Activated naive CD4-positive, alpha-beta T cell treated with anti-CD3 and anti-CD28 coated beads, Interleukin-2, amount 50 U/mL, for 16 hours (primary cell): ENCODE data around the gene GSS.

Experiments used
- DNase-seq: peaks from one replicate; pipeline ENCODE4 v3.0.0-alpha.2; 2020

GSS gene

DNA sequence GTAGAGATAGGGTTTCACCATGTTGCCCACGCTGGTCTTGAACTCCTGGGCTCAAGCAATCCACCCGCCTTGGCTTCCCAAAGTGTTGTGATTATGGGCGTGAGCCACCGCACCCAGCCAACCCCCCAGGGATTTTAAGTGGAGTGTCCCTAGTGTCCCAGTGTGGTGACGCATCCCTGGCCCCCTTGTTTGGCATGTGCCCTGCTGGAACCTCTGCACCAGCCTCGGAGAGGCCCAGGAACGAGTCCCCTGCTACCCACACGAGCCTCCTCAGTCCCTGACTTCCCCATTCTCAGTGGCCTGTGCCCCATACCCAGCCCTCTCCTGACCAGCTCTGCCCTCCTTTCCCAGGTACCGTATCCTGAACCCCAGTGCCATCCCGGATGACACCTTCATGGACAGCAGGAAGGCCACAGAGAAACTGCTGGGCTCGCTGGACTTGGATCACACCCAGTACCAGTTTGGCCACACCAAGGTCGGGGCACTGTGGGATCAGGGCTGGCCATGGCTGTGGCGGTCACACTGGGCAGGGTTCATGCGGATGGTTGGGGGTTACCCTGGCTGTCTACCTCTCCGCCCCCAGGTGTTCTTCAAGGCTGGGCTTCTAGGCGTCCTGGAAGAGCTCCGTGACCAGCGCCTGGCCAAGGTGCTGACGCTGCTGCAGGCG is 37.3 kb upstream of the GSS start:
- no peak for DNase-seq

DNA sequence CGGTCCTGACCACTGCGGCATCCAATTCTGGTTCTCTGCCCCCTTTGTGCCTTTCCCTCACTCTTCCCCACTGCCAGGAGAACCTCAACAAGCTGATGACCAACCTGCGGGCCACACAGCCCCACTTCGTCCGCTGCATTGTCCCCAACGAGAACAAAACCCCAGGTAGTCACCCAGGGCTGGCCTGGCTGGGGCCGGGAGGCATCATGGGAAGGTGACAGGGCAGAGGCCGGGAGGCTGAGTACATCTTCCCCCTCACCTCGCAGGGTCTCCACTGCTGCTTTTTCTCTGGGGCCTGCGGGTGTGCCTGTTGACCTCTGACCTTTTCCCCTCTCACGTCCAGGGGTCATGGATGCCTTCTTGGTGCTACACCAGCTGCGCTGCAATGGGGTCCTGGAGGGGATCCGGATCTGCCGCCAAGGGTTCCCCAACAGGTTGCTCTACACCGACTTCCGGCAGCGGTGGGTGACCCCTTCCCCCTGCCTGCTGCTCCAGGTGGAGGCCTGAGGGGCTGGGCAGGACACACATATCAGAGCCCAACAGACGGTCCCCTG is 35.1 kb upstream of the GSS start:
- no peak for DNase-seq

DNA sequence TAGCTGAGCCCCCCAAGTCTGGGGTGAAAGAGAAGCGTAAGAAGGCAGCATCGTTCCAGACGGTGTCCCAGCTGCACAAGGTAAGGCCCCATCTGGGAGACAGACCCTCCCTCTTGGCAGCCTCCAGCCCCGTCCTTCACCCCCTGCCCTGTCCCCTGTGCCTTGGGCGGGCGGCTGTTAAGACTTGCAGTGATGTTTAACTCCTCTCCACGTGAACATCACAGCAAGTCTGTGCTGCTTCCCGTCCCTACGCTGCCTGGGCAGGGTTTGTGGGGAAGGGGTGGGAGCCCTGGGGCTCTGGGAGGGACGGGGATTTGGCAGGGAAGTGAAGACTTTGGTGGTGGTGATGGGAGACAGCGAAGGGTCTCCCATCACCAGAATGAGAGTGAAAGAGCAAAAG is 34.6 kb upstream of the GSS start:
- no peak for DNase-seq

DNA sequence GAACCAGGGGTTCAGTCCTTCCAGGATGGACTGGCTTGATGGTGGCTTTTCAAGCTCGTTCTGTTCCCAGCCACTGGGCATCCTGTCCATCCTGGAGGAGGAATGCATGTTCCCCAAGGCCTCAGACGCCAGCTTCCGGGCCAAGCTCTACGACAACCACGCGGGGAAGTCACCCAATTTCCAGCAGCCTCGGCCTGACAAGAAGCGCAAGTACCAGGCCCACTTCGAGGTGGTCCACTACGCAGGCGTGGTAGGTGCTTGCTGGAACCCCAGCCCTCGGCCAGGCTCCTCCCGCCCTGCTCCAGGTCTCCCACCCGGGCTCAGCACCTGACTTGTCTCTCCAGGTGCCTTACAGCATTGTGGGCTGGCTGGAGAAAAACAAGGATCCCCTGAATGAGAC is 34.1 kb upstream of the GSS start:
- DNase-seq: no peak

DNA sequence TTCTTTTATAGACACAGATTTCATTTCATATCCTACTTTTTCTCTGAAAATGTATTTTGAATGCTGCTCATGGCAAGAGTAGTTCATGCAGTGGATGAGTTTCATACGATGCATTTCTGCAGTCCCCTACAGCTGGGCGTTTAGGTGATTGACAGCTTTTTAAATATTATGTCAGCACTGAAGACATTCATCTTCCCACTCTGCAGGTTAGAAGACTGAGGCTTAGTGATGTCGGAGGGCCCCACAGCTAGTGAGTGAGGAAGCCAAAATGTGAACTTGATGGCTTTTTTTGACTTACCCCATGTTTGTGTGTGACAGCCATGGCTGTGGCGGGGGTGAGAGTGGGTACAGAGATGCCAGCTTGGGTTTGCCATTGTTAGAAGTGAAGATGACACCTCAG is 33.5 kb upstream of the GSS start:
- no peak for DNase-seq

DNA sequence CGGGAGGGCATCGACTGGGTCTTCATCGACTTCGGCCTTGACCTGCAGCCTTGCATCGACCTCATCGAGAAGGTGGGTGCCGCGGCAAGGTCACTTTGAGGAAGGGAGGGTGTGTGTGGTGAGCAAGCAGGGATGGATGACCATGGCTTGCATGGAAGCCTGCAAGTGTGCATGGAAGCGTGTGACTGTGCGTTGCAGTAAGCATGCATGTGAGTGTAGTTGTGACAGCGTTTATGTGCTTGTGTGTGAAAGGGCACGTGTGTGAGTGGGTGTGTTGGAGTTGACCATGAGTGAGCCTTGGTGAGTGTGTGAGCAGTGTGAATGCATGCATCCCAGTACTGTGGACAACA is 32.6 kb upstream of the GSS start:
- no peak for DNase-seq

DNA sequence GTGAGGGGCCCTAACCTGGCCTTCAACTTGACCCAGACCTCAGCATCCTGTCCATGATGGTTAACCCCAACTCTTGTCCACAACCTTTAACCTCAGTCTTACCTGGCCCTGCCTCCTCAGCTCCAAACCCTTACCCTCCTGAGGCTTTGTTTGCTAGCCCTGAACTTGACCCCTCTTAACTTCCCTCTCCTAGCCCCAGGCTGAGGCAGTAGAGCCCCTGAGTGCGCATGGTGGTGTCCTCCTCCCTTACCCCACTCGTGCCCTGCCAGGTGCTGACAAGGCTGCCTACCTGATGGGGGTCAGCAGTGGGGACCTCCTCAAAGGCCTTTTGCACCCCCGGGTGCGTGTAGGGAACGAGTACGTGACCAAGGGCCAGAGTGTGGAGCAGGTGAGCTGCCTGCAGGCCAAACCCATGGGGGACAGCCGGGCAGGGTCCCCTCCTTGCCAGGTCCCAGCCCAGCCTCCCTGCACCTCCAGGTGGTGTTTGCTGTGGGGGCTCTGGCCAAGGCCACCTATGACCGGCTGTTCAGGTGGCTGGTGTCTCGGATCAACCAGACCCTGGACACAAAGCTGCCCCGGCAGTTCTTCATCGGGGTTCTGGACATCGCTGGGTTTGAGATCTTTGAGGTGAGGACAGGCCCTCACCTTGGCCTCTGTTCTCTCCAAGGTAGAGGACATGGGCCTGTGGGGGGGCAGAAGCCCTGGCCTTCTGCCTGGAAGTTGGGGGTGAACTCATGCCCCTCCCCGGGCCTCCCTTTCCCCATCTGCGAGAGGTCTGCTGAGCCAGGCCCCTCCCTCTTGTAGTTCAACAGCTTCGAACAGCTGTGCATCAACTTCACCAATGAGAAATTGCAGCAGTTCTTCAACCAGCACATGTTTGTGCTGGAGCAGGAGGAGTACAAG is 31.9 kb upstream of the GSS start:
- DNase-seq: no peak

DNA sequence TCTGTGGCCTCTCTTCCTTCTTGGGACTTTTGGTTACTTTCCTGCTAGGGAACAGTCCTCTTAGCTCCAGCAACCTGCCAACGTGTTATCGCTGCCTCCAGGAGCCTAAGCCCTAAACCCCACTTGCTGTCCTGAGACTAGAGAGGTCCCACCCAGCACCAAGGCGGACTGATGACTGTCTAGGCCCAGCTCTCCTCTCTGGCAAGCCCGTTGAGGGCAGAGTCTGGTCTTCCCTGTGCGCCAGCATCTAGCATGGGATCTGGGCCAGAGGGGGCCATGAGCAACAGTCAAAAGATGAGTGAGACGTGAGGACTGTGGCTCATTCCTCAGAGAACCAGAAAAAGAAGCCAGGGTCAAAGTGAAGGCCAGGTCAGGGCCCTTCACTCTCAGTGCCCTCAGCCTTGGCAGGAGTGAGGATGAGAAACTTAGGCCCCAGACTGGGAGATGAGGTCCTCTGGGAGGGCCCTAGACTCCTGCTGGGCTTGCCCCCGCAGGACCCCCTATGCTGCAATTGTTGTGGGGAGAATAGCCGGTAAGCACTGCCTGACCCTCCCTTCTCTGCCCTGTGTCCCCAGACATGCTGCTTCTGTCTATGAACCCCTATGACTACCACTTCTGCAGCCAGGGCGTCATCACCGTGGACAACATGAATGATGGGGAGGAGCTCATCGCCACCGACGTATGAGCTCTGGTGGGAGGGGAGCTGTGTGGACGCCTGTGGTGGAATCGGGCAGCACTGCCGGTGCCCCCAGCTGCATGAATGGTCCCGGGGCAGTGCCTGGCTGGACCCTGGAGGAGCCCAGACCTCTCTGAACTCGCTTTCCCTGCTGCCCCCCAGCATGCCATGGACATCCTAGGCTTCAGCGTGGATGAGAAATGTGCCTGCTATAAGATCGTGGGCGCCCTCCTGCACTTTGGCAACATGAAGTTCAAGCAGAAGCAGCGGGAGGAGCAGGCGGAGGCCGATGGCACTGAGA is 31.0 kb upstream of the GSS start:
- DNase-seq: no peak

DNA sequence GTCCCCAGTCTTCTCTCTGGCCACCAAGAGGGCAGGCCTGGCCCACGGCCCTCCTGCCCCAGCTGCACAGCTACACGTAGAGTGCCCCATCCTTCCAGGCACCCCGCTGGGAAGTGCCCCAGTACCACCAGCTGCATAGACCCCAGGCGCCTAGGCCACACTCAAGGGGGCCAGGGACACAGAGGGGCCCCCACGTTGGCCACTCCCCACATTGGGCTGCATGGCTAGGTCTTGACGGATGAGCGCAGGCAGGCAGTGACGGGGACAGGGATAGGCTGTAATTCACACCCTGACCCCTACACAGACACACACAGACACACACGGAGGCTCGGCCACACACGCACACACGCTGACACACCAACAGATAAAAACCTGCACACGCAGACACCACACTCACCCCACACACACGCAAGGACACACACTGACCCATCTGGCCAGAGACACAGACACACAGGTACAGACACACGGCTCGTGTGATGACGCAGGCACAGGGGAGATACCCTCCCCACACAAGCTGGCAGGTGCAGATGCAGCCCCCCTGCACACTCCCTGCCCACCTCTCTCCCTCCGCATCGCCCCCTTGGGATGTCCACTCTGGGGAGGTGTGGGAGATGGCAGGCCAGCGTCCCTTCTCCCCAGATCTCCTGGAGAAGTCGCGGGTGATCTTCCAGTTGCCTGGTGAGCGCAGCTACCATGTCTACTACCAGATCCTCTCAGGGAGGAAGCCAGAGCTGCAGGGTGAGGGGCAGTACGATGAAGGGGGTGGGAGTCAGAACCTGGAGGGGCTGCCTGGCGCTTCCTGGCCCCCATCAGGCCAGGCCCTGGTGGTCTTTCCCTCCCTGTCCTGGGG is 30.1 kb upstream of the GSS start:
- no peak for DNase-seq

DNA sequence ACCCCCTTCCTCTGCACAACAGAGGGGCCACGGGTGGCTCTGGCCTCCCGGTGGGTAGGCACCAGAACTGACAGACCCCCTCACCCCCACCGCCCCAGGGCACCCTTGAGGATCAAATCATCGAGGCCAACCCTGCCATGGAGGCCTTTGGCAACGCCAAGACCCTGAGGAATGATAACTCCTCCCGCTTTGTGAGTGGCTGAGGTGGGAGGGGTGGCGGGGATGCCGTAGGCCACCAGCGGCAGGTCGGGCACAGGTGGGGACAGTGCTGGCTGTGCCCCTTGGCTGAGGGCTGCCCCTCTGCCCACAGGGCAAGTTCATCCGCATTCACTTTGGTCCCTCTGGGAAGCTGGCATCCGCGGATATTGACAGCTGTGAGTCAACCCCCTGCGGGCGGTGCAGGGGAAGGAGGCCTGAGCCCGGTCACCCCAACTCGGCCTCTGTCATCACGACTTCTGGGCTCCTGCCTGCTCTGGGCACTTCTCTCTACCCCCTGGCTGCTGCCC is 29.2 kb upstream of the GSS start:
- DNase-seq: no peak

DNA sequence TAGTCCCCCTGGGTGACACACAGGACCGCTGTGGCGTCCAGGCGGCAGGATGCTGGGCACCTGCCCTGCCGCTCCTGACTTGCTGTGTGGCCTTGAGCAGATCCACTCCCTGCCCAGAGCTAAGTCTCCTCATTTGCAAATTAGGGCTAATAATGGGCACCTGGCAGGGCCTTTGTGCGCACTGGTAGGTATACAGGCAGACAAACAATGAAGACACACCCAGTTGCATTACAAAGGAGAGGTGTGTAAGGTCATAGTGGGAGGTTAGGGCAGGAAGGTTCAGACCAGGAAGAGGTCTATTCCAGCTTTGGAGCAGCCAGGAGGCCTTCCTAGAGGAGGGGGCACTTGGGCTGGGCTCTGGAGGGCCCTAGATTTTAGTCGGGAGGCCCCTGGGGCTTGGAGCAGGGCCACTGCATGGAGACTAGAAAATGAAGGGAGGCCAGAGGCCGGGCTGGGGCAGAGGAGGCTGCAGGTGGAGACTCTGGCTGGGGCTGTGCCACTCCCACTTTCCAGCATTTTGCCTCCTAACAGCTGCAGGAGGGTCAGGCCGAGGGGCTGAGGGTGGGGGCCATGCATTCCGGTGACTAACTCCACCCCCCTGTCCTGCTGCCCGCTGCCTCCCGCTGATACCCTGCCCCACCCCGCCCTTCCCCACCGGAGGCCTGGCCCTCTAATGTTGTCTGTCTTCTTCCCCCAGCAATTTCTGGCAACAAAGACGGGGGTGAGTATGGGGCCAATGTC is 28.6 kb upstream of the GSS start:
- DNase-seq: no peak

DNA sequence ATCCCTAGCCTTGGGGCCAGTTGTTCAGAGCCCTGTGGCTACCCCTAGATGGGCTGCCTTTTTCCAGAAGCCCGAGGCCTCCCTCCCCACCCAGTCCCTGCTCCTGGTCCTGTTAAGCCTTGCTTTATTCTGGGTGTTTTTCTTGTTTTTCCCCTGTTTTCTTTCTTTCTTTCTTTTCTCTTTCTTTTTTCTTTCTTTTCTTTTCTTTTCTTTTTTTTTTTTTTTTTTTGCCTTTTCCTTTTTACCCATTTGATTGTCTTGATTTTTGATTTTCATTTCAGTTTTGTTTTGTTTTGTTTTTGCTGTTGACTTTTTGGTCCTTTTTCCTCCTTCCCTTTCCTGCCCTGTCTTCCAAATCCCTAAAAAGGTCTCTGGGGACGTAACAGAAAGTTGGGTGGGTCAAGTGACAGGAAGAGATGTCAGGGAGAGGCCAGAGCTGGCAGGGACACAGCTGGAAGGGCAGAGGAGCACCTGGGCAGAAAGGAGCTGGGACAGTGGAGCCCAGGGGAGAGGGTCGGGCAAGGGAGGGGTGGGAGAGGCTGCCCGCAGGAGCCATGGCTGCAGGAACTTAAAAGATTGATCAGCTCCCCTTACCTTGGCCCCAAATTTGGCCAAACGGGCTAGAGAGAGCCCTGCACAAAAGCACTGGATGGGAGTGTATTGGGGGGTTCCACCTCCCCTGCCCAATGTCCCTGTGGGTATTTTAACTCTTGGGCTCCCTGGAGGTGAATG is 27.6 kb upstream of the GSS start:
- no peak for DNase-seq

DNA sequence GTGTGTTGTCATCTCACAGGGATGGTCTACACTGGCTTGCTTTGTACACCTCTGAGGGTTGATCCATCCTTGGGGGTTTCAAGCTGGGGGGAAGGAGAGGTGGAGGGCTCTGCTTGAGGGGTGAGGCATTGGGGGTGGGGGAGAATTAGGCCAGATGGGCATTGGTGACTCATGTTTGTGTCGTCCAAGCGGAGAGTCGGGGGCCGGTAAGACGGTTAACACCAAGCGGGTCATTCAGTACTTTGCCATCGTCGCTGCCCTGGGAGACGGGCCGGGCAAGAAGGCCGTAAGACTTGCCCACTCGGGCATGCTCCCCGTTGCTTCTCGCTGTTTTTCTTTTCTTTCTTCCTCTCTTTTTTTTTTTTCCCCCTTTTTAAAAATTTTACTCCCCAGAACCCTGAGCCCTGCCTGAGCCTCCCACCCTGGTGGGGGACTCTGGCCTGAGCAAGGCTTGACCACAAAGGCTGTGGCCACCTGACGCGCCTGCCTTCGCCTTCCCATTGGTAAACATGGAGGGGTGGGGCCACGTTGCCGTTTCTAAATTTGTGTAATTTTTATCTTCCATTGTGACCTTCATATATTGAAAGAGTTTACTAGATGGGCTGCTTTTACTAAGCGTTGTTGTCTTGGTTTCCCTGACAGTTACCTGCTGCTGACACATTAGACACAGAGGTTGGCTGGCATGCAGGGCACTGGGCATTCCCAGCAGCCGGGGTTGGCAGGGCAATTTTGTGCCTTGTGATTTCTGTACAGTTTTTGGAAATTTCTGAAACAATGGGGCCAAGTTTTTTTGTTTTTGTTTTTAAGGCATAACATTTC is 26.9 kb upstream of the GSS start:
- DNase-seq: no peak

DNA sequence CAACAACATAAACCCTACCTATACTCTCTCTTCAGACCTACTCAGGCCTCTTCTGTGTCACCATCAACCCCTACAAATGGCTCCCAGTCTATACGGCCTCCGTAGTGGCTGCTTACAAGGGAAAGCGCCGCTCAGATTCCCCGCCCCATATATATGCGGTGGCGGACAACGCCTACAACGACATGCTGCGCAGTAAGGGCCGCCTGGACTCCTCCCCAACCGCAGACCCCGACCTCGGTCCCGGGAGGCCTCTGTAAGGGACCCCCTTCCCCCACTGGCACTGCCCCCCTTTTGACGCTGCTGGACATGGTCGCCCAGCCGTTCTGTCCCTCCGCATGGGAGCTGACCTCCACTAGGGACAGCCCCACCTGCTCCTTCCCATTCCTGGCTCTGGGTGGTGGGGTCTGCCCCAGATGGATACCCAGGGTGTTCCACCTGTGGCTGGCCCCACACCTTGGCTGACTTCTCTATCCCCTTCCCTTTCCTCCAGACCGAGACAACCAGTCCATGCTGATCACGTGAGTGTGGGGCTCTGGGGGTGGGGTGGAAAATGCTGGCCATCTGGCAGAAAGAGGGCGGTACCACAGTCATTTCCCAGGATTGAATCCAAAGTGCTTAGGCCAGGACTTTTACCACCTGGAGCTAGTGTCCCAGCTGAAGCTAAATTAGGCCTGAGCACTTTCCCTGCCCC is 25.1 kb upstream of the GSS start:
- DNase-seq: no peak

DNA sequence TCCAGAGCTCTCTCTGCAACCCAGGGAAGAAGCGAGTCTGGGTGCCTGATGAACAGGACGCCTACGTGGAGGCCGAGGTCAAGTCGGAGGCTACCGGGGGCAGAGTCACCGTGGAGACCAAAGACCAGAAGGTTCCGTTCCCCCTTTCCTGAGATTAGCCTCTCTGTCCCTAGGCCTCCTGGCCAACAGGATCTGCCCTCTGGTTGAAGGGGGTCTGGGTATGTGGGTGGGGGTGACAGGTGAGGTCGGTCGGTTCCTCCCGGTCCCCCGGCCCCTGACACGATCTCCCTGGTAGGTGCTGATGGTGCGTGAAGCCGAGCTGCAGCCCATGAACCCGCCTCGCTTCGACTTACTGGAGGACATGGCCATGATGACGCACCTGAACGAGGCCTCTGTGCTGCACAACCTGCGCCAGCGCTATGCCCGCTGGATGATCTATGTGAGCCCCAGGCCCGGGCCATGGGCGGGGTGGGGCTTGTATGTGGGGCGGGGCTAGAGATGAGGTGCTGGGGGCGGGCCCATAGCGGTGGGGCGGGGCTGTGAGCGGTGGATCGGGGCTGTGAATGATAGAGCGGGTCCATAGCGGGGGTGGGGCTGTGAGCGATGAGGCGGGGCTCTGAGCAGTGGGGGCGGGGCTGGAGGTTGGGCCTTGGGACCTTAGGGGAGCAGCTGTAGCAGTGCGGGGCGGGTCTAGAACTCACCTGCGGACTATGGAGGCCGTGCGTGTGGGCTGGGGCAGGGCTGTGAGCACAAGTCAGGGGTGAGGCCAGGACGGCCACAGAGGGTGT is 24.0 kb upstream of the GSS start:
- DNase-seq: no peak

DNA sequence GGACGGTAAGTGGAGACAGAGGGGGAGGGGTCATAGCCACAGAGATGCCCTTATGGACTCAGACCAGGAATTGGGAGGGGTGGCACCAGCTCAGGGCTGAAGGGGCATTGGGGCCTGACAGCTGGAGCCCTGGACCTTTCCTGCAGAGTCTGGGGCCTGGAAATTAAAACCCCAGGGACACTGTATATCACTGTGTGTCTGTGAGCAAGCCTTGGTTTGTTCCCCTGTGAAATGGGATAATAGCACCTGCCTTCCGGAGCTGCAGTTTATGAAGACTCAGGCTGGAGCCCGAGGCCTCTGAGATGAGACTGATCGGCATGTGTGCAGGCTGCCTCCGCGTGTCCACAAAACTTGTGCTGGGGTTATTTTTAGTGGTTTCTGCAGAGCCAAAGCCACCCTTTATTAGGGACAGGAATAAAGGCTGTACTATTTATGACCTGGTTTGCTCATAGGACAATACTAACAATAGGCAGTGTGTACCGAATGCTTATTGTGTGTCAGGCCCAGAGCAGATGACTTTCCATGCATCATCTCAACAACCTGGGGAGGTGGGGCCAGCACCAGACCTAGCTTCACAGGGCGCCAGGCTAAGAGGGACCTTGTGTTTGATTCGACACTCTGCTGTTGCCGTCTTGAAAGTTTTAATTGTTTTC is 22.6 kb upstream of the GSS start:
- DNase-seq: no peak

DNA sequence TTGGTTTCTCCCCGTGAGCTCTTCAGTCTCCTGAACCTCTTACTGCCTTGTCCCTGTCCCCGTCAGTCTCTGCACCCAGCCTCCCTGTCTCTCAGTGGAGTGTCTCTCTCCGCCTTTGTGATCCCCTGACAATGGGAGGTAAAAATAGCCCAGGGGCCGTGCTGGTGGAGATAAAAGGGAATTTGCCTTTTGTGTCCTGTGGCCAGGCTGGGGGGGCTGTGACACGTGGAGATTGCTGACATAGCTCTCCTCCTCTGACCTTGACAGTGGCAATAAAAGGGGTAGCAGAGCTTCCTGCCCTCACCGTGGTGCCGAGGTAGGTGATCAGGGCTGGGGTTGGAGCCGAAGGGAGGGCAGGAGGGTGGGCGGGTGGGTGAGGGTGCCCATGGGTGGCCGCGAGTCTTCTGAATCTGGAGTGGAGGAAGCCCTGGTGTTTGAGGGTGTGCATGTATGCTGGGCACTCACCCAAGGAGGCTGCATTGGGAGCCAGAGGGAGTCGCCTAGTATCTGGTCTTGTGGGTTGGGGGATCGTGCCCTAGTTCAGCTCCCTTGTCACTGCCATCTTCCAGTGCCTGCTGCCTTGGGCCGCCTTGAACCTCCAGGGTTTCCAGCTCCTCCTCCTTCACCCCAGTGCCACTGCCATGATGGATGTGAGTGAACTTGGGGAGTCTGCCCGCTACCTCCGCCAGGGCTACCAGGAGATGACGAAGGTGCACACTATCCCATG is 21.9 kb upstream of the GSS start:
- no peak for DNase-seq
